HG03469 (cell line): Measurements from ENCODE around the gene SLCO3A1.

Source experiments
- ATAC-seq: cut with Tn5 transposase; IDR thresholded peaks from one replicate; pipeline ENCODE4 v1.9.1; 2021; ENCODE audit warnings: mild to moderate bottlenecking, moderate library complexity, moderate number of reproducible peaks; ENCODE audit not compliant: unreplicated experiment

Gene SLCO3A1

GRCh38 chr15:91936927-91937326 is 83.4 kb downstream of the SLCO3A1 start:
- no peak for ATAC-seq

- no peak for ATAC-seq
Observed at GRCh38 chr15:91938136-91938535, 84.6 kb downstream of the SLCO3A1 start.

GRCh38 chr15:91939403-91939831 is 85.9 kb downstream of the SLCO3A1 start:
- ATAC-seq = no peak

DNA sequence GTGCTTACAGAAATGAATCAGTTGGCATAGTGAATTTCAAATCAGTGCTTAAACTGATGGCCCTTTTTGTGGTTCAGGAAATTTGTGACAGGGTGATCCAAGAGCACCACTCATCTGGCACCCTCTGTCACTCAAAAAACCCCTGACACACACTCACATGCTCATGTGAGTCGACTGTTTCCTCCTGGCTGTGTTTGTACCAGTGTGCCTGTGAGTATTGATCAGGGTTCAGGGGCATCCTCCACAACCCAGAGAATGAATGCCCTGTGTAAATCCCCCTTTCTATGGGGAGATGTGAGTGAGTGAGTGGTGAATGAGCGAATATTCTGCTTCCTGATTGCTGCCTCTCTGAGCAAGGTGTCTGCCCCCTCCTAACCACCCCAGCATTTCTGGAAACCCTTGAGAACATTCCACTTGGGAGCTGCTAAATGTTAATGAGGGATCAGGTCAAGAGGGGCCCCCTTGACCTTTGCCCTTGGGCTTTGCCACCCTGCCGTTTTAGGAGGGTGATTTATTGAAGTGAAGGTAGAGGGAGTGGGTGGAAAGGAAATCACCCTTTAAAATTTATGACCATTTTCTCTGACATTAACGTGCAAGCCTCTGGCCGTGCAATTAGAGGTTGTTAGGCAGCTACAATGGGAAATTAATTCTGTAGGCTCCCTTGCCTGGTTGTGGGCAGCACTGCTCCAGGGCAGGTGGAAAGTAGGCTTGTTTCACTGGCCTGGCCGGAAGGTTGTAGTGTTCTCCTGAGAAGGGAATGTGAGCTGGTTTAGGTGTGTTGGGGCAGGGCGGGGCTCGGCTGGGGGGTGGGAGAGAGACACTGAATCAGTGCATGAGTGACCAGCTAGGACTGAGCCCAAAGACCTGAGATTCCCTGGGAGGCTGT is 87.2 kb downstream of the SLCO3A1 start:
- ATAC-seq = no peak

DNA sequence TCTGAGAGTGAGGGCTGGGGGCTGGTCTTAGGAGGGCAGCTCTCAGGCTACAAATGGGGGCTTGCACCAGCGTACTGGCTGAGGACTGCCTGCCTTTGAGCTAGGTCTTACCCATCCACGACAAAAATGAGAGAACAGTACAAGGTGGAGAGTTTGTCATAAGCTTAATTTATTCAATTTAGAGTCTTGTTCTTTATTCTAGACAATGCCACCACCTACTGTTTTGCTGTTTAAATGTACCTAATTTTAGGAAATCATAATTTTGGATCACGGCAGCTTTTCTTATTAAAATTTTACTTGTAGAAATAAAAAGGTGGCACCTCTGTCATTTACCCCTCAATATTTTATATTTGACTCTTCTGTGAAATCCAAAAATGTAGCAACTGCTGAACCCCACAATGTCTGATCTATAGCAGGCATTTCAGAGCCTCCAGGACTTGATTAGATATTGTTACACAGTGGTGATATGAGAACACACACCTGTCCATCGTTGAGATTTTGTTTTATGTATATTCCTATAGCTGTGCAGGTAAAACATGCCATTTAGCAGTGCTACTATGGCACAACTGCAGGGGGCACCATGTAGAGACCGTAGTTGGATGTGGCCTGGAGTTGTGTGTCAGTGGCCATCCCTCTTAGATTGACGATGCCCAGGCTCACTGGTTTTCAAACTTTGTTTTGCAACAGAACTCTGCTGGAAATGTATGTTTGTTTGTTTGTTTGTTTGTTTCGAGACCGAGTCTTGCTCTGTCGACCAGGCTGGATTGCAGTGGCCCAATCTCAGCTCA is 88.6 kb downstream of the SLCO3A1 start:
- no peak for ATAC-seq

DNA sequence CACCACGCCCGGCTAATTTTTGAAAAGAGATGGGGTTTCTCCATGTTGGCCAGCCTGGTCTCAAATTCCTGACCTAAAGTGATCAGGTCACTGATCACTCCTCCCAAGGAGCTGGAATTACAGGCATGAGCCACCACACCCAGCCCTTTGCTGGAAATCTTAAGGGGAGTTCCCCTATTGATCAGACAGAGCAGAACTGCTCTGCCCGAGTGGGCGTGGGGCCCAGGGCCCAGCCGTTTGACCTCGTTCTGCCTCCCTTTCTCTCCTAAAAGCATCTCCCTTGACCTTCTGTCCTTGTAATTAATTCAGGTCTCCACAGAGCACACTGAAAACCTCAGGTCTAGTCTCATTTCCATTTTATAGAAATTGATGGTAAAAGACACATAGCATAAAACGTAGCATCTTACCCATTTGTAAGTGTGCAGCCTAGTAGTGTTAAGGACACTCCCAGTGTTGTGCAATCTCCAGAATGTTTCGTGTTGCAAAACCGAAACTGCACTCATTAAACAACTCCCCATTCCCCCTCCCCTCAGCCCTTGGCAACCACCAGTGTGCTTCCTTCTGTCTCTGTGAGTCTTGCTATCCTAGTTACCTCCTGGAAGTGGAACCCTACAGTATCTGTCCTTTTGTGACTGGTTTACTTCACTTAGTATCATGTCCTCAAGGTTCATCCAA is 89.3 kb downstream of the SLCO3A1 start:
- ATAC-seq = no peak

- no peak for ATAC-seq
Observed at GRCh38 chr15:91944331-91944730, 90.8 kb downstream of the SLCO3A1 start.

GRCh38 chr15:91945385-91945784 is 91.9 kb downstream of the SLCO3A1 start:
- ATAC-seq = no peak

- ATAC-seq = no peak
Observed at GRCh38 chr15:91946075-91946474, 92.6 kb downstream of the SLCO3A1 start.

DNA sequence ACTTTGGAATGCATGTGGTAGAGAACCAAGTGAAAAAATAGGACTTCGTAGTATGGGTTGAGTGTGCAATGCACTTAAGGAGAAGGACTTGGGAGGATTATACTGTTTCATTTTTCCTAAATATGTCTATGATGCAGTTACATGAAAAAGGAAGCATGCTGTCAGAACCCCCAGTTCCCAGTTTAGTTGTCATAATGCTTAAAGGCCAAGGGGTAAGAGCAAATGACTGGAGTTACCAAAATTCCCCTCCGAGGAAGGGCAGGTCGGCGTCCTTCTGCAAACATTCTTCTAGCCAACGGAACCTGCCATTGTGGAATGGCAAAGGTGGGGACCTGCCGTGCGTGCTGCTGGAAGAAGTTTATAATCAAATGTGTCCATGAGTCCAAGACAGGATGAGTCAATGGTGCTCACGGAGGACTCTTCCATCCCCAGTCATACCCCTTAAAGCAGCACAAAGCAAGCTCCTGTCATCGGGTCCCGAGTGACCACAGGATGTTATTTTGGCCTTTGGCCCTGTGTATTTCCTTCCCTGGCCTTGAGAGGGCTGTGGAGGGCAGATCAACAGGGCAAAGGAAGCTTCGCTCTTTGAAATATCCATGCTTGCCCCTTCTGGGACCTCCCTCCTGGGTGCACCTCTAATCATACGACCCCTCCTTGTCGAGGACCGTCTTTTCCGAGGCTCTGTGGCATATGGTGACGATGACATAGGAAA is 93.2 kb downstream of the SLCO3A1 start:
- ATAC-seq = no peak

GRCh38 chr15:91947293-91947679 is 93.8 kb downstream of the SLCO3A1 start:
- no peak for ATAC-seq

DNA sequence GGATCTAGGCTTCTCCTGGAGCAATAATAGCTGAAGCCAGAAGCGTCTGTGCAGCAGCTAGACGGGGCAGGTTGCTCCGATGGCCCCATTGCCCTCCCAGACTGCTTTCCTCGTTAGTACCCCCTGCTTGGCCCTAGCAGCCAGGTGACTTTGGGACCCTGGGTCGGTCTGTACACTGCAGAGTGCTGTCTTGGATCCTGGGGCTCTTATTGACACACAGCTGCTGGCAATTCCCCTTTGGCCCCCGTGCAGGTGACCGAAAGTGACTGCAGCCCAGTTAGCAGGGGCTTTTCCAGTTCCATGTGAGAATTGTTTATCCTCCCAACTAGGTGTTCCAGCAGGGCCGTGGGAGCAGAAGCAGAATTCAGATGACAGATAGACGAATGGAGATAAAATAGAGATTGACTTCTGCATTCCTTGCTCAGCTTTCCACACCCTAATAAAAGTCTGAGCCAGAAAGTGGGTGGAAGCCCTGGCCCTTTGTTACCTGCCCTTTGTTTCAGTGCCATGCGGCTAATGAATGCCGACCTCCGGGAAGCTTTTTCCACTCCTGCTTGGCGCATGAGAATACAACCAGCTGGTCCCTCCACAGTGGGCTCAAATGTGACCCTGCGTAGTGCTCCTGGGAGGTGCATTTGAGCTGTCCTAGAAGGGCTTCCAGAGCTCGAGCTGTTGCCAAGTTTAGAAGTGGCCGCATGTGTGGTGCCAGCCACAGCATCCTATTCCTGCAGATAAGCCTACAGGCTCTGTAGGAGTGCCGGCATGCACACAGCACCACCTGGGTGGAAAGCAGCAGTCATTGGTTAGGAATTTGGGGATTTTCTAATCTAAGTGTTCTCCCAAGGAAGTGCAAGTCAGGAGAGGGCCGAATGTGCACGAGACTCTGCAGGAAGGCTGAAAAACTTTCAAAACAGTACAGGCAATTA is 94.4 kb downstream of the SLCO3A1 start:
- no peak for ATAC-seq

- ATAC-seq = no peak
Observed at GRCh38 chr15:91949361-91949760, 95.9 kb downstream of the SLCO3A1 start.

DNA sequence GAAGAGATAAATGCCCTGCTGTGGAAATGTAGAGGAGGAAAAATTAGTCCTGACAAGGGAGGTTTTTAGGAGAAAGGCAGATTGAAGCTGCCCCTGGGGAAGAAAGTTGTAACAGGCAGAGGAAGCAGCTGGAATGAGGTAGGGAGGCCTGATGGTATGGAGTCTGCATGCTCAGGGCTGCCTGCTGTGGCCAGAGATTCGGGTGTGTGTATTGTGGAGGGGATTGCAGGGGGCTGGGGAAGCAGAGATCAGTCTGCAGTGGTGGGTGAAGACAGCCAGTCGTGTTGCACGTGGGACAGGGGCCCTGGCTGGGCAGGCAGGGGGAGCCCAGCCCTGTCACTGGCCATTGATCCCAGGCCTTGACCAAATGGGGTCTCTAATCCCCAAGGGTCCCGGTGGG is 96.5 kb downstream of the SLCO3A1 start:
- no peak for ATAC-seq

GRCh38 chr15:91950631-91951329 is 97.3 kb downstream of the SLCO3A1 start:
- ATAC-seq = no peak

GRCh38 chr15:91952216-91952615 is 98.7 kb downstream of the SLCO3A1 start:
- ATAC-seq = no peak

DNA sequence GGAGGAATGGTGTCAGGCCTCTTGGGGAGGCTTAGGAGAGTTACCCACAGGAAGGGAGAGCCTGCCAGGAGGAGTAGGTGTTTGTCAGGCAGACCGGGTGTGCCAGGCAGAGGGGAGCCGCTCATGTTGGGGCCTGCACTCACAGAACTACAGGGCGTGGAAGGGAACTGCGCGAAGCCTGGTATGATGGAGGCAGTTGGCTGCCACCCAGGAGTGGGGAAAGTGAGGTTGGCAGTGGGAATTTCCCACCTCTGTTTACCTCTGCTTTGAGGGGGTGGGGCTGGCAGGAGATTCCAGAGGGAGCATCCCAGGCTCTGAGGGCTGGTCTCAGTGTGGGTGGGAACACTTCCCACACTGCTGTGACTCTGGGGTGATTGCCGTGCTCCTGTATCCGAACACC is 99.9 kb downstream of the SLCO3A1 start:
- no peak for ATAC-seq

DNA sequence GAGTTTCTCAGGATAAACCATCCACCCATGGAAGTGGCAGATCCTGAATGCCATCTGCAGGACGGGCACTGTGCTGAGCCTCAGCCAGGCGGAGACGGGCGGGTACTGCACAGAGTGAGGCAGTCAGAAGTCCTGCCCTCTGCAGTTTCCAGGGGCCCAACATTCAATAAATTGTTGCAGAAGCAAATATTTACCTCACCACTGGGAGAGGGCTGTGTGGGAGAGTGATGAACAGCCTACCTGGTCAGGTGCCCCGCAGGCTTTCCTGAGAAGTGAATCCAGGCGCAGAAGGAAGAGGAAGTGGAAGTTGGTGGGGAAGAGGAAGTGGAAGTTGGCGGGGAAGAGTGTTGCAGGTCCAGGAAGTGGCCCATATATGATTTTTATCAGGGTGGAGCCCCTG is 100.8 kb downstream of the SLCO3A1 start:
- no peak for ATAC-seq
